GM10266 (cell line): ENCODE measurements around the gene KCNQ1.

Experiments
- DNase-seq: peaks from one replicate; pipeline ENCODE4 v3.0.0; 2012; ENCODE audit errors: extremely low spot score
- CTCF ChIP-seq: IDR thresholded peaks from 2 replicates; pipeline ENCODE4 v1.5.1; 2012; ENCODE audit warnings: mild to moderate bottlenecking, low read depth; ENCODE audit not compliant: control insufficient read depth, insufficient read depth; ENCODE audit errors: missing control alignments

KCNQ1 gene

DNA sequence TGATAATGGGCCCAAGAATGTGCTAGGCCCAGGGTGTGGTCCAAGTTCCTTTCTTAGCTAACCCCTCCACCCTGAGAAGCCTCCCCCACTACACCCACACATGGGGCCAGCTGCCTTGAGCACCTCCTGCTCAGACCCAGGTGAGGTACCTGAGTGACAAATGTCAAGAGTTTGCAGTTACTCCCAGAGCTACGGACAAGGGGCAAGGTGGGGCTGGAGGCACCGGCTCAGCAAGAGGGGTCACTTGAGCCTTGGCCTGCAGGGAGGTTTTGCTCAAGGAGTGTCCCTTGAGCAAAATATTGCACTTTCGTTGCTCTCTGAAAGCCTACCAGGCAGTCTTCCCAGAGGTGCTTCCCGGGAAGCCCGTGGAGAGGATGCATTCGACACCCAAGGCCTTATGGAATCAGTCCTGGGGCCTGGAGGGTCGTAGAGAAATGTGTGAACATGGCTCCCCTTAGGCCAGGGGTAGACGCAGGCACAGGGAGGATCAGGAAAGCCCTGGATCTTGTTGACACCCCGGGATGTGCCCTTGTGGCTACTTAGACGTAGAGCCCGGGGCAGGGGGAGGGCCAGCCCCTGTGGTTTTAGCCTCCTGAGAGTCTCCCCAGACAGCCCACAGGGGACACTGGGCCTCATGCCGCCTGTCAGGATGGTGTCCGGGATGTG is 114.2 kb downstream of the KCNQ1 start:
- no peak for DNase-seq
- no peak for TF ChIP-seq CTCF

DNA sequence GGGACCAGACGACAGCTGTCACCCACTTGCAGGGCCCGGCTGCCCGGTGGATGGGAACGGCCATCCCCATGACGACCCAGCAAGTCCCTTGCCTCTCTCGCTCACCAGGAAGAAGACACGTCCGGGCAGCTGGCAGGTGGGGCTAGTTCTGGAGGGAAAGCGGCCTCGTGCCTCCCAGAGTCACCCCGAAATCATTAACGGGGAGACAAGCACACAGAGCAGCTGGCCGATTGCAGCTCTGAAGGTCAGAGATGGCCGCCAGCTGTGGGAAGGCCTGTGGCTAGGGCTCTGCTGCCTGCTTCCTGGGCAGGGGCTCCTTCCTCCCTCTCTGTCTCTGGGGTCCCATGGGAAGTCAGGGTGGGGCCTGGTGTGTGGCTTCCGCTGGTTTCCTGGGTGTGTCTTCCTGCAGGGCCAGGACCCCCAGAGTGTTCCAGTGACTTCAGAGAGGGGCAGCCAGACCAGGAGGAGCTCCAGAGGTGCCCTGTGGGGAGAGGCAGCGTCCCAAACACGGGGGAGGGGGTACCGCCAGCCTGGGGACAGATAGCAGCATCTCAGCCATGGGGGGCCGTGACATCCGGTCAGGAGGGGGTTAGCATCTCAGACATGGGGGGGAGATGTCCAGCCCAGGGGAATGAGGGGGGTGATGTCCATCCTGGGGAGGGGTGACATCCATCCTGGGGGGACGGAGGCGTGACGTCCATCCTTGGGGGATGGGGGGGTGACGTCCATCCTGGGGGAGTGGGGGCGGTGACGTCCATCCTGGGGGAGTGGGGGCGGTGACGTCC is 114.9 kb downstream of the KCNQ1 start:
- no peak for TF ChIP-seq CTCF
- DNase-seq = no peak

GRCh38 chr11:2561696-2562581 is 117.1 kb downstream of the KCNQ1 start:
- DNase-seq = no peak
- no peak for TF ChIP-seq CTCF

GRCh38 chr11:2562890-2563212 is 118.0 kb downstream of the KCNQ1 start:
- DNase-seq = no peak
- no peak for TF ChIP-seq CTCF

- no peak for DNase-seq
- no peak for TF ChIP-seq CTCF
Measured at GRCh38 chr11:2563213-2564007, 118.6 kb downstream of the KCNQ1 start.

DNA sequence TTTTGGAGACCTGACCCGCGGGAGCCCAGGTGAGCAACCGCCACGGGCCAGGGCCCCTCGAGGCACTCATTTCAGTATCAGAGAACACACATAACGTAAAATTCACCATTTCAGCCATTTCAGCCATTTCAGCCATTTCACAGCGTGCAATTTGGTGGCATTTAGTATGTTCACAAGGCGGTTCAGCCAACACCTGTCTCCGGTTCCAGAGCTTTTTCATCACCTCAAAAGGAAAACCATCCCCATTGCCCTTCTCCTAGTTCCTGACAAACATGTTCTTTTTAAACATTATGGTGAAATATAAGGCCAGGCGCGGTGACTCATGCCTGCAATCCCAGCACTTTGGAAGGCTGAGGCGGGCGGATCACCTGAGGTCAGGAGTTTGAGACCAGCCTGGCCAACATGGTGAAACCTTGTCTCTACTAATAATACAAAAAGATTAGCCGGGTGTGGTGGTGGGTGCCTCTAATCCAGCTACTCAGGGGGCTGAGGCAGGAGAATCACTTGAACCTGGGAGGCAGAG is 119.3 kb downstream of the KCNQ1 start:
- no peak for DNase-seq
- TF ChIP-seq CTCF = no peak
